ENCODE results near the gene C4orf33.

DNA sequence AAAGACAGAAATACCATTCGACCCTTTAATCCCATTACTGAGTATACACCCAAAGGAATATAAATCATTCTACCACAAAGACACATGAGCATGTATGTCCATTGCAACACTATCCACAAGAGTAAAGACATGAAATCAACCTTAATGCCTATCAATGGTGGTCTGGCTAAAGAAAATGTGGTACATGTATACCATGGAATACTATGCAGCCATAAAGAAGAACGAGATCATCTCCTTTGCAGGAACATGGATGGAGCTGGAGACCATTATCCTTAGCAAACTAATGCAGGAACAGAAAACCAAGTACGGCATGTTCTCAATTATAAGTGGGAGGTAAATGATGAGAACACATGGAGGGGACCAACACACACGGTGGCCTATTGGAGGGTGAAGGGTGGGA is 10.5 kb upstream of the C4orf33 start:
- TF ChIP-seq CTCF (conservative IDR thresholded peaks at IDR 0.05 in 1 of 2, IDR thresholded peaks at IDR 0.05 in 1 of 2; ENCODE audit: extremely low read depth in 1 of 2, insufficient read depth in 1 of 2, low read depth in 1 of 2, low read length in 2 of 2) (no peak), EZH2 (IDR thresholded peaks at IDR 0.05; ENCODE audit: borderline replicate concordance, low read length) (no peak)
